ENCODE measurements around the gene GPATCH4. TPM values are rescaled to one million over a fixed set of nuclear protein-coding genes. Genes with fewer than 3 reads are reported as not detected.

The GPATCH4 gene
- total RNA-seq, 1 experiment from 2014 or later, result 44.4 TPM

DNA sequence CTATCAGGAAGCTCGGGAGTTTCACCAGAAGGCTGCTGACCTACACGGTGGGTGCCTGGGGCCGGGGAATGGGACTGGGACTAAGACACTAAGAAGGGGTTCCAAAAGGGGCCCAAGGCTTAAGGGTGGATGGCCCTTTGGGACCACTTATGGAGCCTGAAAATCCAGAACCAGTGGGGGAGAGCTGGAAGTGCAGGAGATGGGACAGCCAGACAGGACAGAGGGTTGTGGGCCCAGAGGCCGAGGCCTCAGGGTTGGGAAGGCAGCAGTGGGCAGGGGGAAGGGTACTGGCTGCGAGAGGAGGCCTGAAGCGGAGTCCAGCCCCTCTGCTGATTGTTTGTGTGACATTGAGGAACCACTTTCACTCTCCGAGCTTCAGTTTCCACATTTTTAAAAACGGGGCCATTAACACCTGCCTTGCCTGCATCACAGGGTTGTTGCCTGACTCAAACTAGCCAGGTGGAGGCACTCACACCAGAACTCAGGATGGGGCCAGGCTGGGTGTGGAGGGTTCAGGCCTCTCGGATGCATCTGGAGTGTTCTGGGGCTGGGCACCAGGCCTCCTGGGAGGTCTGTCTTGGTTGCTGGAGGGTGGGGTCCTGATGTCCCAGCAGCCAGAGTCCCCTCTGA lies 18.8 kb downstream of the GPATCH4 start:
- in situ Hi-C loops (cut with HindIII; ENCODE audit: low pct_unique_long_range_greater_than_20kb, low sequenced_read_pairs) (no loop called here), intact Hi-C loops (cut with micrococcal nuclease; ENCODE audit: unreplicated experiment) (no loop called here)
- DNase-seq (ENCODE audit: low read depth, low spot score) (no peak), ATAC-seq (no peak)
- no peaks in the 10 kb centered on the region for H3K27me3 ChIP-seq (ENCODE audit: control insufficient read depth, insufficient read depth, low read length)
- BruUV-seq (replicated peaks), result no TSS peak
- POLR2A ChIA-PET, result no interaction called here
- CTCF ChIA-PET, result interaction anchor here (0.6 kb wide), 1 partner anchor 78 kb away, joined by 4 read pairs; no protein-coding TSS in a partner anchor
- H3K36me3 ChIP-seq (ENCODE audit: control insufficient read depth, insufficient read depth, low read length), result no peaks in the 10 kb centered on the region
- TF ChIP-seq, protein P1, sequence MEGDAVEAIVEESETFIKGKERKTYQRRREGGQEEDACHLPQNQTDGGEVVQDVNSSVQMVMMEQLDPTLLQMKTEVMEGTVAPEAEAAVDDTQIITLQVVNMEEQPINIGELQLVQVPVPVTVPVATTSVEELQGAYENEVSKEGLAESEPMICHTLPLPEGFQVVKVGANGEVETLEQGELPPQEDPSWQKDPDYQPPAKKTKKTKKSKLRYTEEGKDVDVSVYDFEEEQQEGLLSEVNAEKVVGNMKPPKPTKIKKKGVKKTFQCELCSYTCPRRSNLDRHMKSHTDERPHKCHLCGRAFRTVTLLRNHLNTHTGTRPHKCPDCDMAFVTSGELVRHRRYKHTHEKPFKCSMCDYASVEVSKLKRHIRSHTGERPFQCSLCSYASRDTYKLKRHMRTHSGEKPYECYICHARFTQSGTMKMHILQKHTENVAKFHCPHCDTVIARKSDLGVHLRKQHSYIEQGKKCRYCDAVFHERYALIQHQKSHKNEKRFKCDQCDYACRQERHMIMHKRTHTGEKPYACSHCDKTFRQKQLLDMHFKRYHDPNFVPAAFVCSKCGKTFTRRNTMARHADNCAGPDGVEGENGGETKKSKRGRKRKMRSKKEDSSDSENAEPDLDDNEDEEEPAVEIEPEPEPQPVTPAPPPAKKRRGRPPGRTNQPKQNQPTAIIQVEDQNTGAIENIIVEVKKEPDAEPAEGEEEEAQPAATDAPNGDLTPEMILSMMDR (IDR thresholded peaks at IDR 0.05), result no peak
- no peak for TF ChIP-seq SIN3A (IDR thresholded peaks at IDR 0.05; ENCODE audit: borderline replicate concordance, insufficient read depth, low read depth, low read length)
- no peak for TF ChIP-seq POLR2AphosphoS5 (IDR thresholded peaks at IDR 0.05; ENCODE audit: low read depth, low read length)
- no peak for TF ChIP-seq TCF7L2 (IDR thresholded peaks at IDR 0.05; ENCODE audit: low read depth, low read length)
- TF ChIP-seq, protein P2, sequence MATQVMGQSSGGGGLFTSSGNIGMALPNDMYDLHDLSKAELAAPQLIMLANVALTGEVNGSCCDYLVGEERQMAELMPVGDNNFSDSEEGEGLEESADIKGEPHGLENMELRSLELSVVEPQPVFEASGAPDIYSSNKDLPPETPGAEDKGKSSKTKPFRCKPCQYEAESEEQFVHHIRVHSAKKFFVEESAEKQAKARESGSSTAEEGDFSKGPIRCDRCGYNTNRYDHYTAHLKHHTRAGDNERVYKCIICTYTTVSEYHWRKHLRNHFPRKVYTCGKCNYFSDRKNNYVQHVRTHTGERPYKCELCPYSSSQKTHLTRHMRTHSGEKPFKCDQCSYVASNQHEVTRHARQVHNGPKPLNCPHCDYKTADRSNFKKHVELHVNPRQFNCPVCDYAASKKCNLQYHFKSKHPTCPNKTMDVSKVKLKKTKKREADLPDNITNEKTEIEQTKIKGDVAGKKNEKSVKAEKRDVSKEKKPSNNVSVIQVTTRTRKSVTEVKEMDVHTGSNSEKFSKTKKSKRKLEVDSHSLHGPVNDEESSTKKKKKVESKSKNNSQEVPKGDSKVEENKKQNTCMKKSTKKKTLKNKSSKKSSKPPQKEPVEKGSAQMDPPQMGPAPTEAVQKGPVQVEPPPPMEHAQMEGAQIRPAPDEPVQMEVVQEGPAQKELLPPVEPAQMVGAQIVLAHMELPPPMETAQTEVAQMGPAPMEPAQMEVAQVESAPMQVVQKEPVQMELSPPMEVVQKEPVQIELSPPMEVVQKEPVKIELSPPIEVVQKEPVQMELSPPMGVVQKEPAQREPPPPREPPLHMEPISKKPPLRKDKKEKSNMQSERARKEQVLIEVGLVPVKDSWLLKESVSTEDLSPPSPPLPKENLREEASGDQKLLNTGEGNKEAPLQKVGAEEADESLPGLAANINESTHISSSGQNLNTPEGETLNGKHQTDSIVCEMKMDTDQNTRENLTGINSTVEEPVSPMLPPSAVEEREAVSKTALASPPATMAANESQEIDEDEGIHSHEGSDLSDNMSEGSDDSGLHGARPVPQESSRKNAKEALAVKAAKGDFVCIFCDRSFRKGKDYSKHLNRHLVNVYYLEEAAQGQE (IDR thresholded peaks at IDR 0.05; ENCODE audit: insufficient read depth in 1 of 2, low read depth in 2 of 2, low read length in 1 of 2), result no peak
- peaks cover 13% of the 10 kb centered on the region for H3K4me1 ChIP-seq (ENCODE audit: control insufficient read depth, insufficient read depth, low read length)
- H3K4me3 ChIP-seq (ENCODE audit: low read depth in 2 of 2, low read length in 2 of 2), result no peak overlapping the region
- no peaks in the 10 kb centered on the region for H3K9me3 ChIP-seq (ENCODE audit: control insufficient read depth, insufficient read depth, low read depth, low read length)
- no peak overlapping the region for H3K27ac ChIP-seq (ENCODE audit: low read length)

DNA sequence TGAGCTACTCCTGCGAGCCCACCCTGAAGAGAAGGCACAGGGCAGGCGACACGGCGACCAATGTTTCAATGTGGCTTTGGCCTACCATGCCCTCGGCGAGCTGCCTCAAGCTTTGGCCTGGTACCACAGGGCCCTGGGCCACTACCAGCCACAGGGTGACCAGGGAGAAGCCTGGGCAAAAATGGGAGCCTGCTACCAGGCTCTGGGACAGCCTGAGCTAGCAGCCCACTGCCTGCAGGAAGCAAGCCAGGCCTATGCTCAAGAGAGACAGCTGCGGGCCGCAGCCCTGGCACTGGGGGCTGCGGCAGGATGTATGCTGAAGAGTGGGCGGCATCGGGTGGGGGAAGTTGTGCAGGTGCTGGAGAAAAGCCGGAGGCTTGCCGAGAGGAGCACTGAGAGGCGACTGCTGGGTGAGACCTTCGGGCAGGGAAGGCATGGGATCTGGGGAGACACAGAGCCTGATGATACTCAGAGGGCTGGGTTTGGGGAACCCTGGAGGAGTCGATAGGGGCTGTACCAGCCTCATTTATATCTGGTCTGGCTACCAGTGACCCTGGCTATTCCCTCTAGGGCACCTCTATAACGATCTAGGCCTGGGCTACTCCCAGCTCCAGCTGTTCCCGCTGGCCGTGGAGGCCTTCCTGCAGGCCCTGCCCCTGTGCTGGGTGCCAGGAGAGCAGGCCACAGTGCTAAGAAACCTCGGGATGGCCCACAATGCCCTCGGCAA lies 19.5 kb downstream of the GPATCH4 start:
- ATAC-seq (no peak), DNase-seq (ENCODE audit: low read depth, low spot score) (no peak)
- ChIA-PET CTCF (interaction anchor here (0.6 kb wide), 1 partner anchor 77 kb away, joined by 4 read pairs; no protein-coding TSS in a partner anchor), POLR2A (no interaction called here)
- in situ Hi-C loops (cut with HindIII; ENCODE audit: low pct_unique_long_range_greater_than_20kb, low sequenced_read_pairs), result no loop called here
- H3K36me3 ChIP-seq (ENCODE audit: control insufficient read depth, insufficient read depth, low read length), result no peaks in the 10 kb centered on the region
- intact Hi-C loops (cut with micrococcal nuclease; ENCODE audit: unreplicated experiment), result no loop called here
- TF ChIP-seq SIN3A (IDR thresholded peaks at IDR 0.05; ENCODE audit: borderline replicate concordance, insufficient read depth, low read depth, low read length), result no peak
- TF ChIP-seq, protein P1 (IDR thresholded peaks at IDR 0.05), result no peak
- TF ChIP-seq, protein P2 (IDR thresholded peaks at IDR 0.05; ENCODE audit: insufficient read depth in 1 of 2, low read depth in 2 of 2, low read length in 1 of 2), result no peak
- TF ChIP-seq POLR2AphosphoS5 (IDR thresholded peaks at IDR 0.05; ENCODE audit: low read depth, low read length), result no peak
- TF ChIP-seq TCF7L2 (IDR thresholded peaks at IDR 0.05; ENCODE audit: low read depth, low read length), result no peak
- no peaks in the 10 kb centered on the region for H3K27me3 ChIP-seq (ENCODE audit: control insufficient read depth, insufficient read depth, low read length)
- H3K4me1 ChIP-seq (ENCODE audit: control insufficient read depth, insufficient read depth, low read length), result peaks cover 8% of the 10 kb centered on the region; the same call in 1 of the 2 replicates
- H3K4me3 ChIP-seq (ENCODE audit: low read depth in 2 of 2, low read length in 2 of 2), result no peak overlapping the region
- no peak overlapping the region for H3K27ac ChIP-seq (ENCODE audit: low read length)
- BruUV-seq (replicated peaks), result no TSS peak
- no peaks in the 10 kb centered on the region for H3K9me3 ChIP-seq (ENCODE audit: control insufficient read depth, insufficient read depth, low read depth, low read length)

Measured in Panc1 (cell line).